GM12878 (cell line): ENCODE data around the gene ARHGEF38. TPM values are rescaled to one million over a fixed set of nuclear protein-coding genes. Genes with fewer than 3 reads are reported as not detected.
A peak's percentile ranks its signal among the peaks of the same experiment; 100 is the strongest.

Experiments
- ATAC-seq: fragments of 200-7000 bp; cut with Tn5 transposase; 3 replicates; pipeline ENCODE4 v1.9.1; 2020; ENCODE audit warnings: mild to moderate bottlenecking, moderate library complexity
- BruUV-seq: library from RNA; stranded (reverse); fragments of 400-500 nt; replicated peaks from 2 replicates; lab custom pipeline; 2021; lab: Mats Ljungman, UMichigan
- CTCF ChIA-PET: fragments of 300-600 bp; sonication (Branson Sonifier 250); formaldehyde crosslinking; extraction: SDS; loops from one replicate; lab custom pipeline; 2021; ENCODE audit warnings: inconsistent platforms; lab: Yijun Ruan, JAX
- POLR2A ChIA-PET: fragments of 350-600 bp; formaldehyde crosslinking; extraction: SDS; loops from one replicate; lab custom pipeline; 2021; ENCODE audit warnings: inconsistent platforms; lab: Charles Lee
- RAD21 ChIA-PET: fragments of 300-600 bp; sonication (Branson Sonifier 250); formaldehyde crosslinking; loops from one replicate; lab custom pipeline; 2023; ENCODE audit warnings: antibody characterized with exemption; ENCODE audit not compliant: unreplicated experiment; lab: Charles Lee
- SMC1A ChIA-PET: fragments of 300-600 bp; sonication (Branson Sonifier 250); formaldehyde crosslinking; loops from one replicate; lab custom pipeline; 2023; ENCODE audit not compliant: unreplicated experiment, uncharacterized antibody; lab: Charles Lee
- DNase-seq: peaks from one replicate; pipeline ENCODE4 v3.0.0-alpha.2; 2011; ENCODE audit warnings: low read depth, low spot score
- FAIRE-seq: peaks from 3 replicates; lab custom pipeline; 2011; peaks lifted over from hg19 to GRCh38; lab: Jason Lieb, UNC
- H2AFZ ChIP-seq: 2 replicates; pipeline ENCODE4 v1.6.0; 2011; ENCODE audit warnings: low read depth, low read length, control low read depth; ENCODE audit not compliant: control insufficient read depth
- H3K27ac ChIP-seq: 2 replicates; pipeline ENCODE4 v1.5.1; 2011; ENCODE audit warnings: control low read depth; ENCODE audit not compliant: control insufficient read depth, insufficient read depth
- H3K27me3 ChIP-seq, 2 experiments: replicated peaks in 1 of 2; 2 replicates each; pipeline versions ENCODE4 v1.6.0 to v1.6.1; 2011; ENCODE audit warnings: low read length in 1 of 2; ENCODE audit not compliant: control insufficient read depth in 2 of 2, insufficient read depth in 2 of 2
- H3K36me3 ChIP-seq, 2 experiments: 2 replicates each; pipeline ENCODE4 v1.5.1; 2011; ENCODE audit warnings: low read length in 1 of 2; ENCODE audit not compliant: control insufficient read depth in 2 of 2, insufficient read depth in 2 of 2
- H3K4me1 ChIP-seq: 2 replicates; pipeline ENCODE4 v1.6.1; 2011; ENCODE audit warnings: mild to moderate bottlenecking, low read length, moderate library complexity, mixed read lengths; ENCODE audit not compliant: control insufficient read depth, insufficient read depth
- H3K4me2 ChIP-seq: 2 replicates; pipeline ENCODE4 v1.6.0; 2011; ENCODE audit warnings: control low read depth; ENCODE audit not compliant: control insufficient read depth, insufficient read depth
- H3K4me3 ChIP-seq: fragments of 200-600 bp; sonication (generic); 2 replicates; pipeline ENCODE4 v1.5.1; 2016
- H3K79me2 ChIP-seq: 2 replicates; pipeline ENCODE4 v1.6.0; 2011; ENCODE audit warnings: low read length; ENCODE audit not compliant: control insufficient read depth, insufficient read depth
- H3K9ac ChIP-seq: 2 replicates; pipeline ENCODE4 v1.8.0; 2011; ENCODE audit warnings: low read length, control low read depth, mixed read lengths; ENCODE audit not compliant: control insufficient read depth, insufficient read depth
- H3K9me3 ChIP-seq: replicated peaks from 3 replicates; pipeline ENCODE4 v1.5.1; 2011; ENCODE audit warnings: mild to moderate bottlenecking, low read length; ENCODE audit not compliant: control insufficient read depth, insufficient read depth
- H4K20me1 ChIP-seq: 2 replicates; pipeline ENCODE4 v1.6.0; 2011; ENCODE audit not compliant: control insufficient read depth, insufficient read depth
- BHLHE40 ChIP-seq, 2 experiments: fragments of 450-650 bp in 1 of 2; IDR thresholded peaks; 2 replicates each; pipeline ENCODE4 v1.6.1; 2011 to 2017; ENCODE audit warnings: low read depth in 2 of 2, borderline replicate concordance in 1 of 2, improper control_type of control experiment in 1 of 2, low read length in 1 of 2, mild to moderate bottlenecking in 1 of 2
- NFYB ChIP-seq: IDR thresholded peaks from 2 replicates; pipeline ENCODE4 v1.6.1; 2011; ENCODE audit warnings: low read depth, mild to moderate bottlenecking, low read length, improper control_type of control experiment, moderate library complexity; ENCODE audit not compliant: insufficient read depth
- NR2C1 ChIP-seq: fragments of 450-650 bp; IDR thresholded peaks from 2 replicates; pipeline ENCODE4 v1.6.1; 2017; ENCODE audit warnings: antibody characterized with exemption, mild to moderate bottlenecking, moderate library complexity
- NR2F1 ChIP-seq: fragments of 450-650 bp; conservative IDR thresholded peaks from 2 replicates; pipeline ENCODE4 v1.6.1; 2017; ENCODE audit warnings: mild to moderate bottlenecking
- PAX8 ChIP-seq: fragments of 450-650 bp; IDR thresholded peaks from 2 replicates; pipeline ENCODE4 v1.6.1; 2017; ENCODE audit warnings: mild to moderate bottlenecking, moderate library complexity
- SIN3A ChIP-seq: IDR thresholded peaks from 2 replicates; pipeline ENCODE4 v1.6.1; 2012; ENCODE audit warnings: low read depth, low read length, improper control_type of control experiment
- STAT3 ChIP-seq: IDR thresholded peaks from 2 replicates; pipeline ENCODE4 v1.6.1; 2011; ENCODE audit warnings: low read depth, low read length, improper control_type of control experiment
- TBL1XR1 ChIP-seq: IDR thresholded peaks from 2 replicates; pipeline ENCODE4 v1.6.1; 2012; ENCODE audit warnings: low read depth, low read length, improper control_type of control experiment
- ZNF217 ChIP-seq: fragments of 450-650 bp; IDR thresholded peaks from 2 replicates; pipeline ENCODE4 v1.6.1; 2017; ENCODE audit warnings: antibody characterized with exemption, mild to moderate bottlenecking
- ZSCAN29 ChIP-seq: fragments of 450-650 bp; IDR thresholded peaks from 2 replicates; pipeline ENCODE4 v1.6.1; 2017; ENCODE audit warnings: mild to moderate bottlenecking, moderate library complexity
- WGBS: methylation state at CpG from one replicate; pipeline ENCODE4 v1.1.6; 2016; ENCODE audit warnings: low lambda C conversion rate; ENCODE audit not compliant: insufficient replicate concordance, insufficient coverage; ENCODE audit errors: missing lambda C conversion rate; 5-methylcytosine and 5-hydroxymethylcytosine counted together
- in situ Hi-C: fragments of 300-500 bp; cut with MboI; formaldehyde crosslinking; loops from 9 replicates; pipeline ENCODE4 v1.14.3; 2018; ENCODE audit warnings: mixed read lengths
- intact Hi-C: fragments of 100-400 bp; cut with micrococcal nuclease; formaldehyde crosslinking; loops from one replicate; pipeline ENCODE4 v1.14.2; 2022; ENCODE audit not compliant: unreplicated experiment
- polyA plus RNA-seq, 11 experiments: library from polyadenylated mRNA; depleted of rRNA in 4 of 11; unstranded in 6 of 11; stranded (reverse) in 5 of 11; fragments of >200 nt; fragmentation: Nextera tagmentation in 4 of 11; fragmentation: Illumina TruSeq in 1 of 11; extraction: Ambion mirVana in 4 of 11; extraction: Trizol in 1 of 11; gene quantifications; 1 replicate in 1 of 11; 2 replicates in 10 of 11; pipeline versions ENCODE4 v1.2.1 to v1.2.3, GENCODE V29; 2011 to 2016; ENCODE audit warnings: inconsistent platforms in 2 of 11, missing spikeins in 2 of 11, low read depth in 1 of 11
- total RNA-seq, 4 experiments: library from RNA; depleted of rRNA in 3 of 4; stranded (reverse); fragments of >200 nt in 3 of 4; fragmentation: Illumina TruSeq in 1 of 4; extraction: Trizol in 1 of 4; gene quantifications; 2 replicates each; pipeline versions ENCODE4 v1.2.1 to v1.2.3, GENCODE V29; 2013 to 2021
- TF ChIP-seq, protein P1 (sequence below): fragments of 450-650 bp; IDR thresholded peaks from 2 replicates; pipeline ENCODE4 v1.6.1; 2018; ENCODE audit warnings: borderline replicate concordance, mild to moderate bottlenecking; ENCODE audit not compliant: partially characterized antibody
- TF ChIP-seq, protein P2 (sequence below): fragments of 450-650 bp; IDR thresholded peaks from 2 replicates; pipeline ENCODE4 v1.6.1; 2016; ENCODE audit warnings: mild to moderate bottlenecking

The ARHGEF38 gene
- total and polyA plus RNA-seq, 10 of the 15 experiments (the other 5 are each of a cell fraction or from before 2014, with no cell fraction given), result 0.01 to 1.1 (median 0.09) TPM; not detected in 2

GRCh38 chr4:105698607-105699006, 146.2 kb downstream of the ARHGEF38 start (continued):
- TF ChIP-seq, protein P1, sequence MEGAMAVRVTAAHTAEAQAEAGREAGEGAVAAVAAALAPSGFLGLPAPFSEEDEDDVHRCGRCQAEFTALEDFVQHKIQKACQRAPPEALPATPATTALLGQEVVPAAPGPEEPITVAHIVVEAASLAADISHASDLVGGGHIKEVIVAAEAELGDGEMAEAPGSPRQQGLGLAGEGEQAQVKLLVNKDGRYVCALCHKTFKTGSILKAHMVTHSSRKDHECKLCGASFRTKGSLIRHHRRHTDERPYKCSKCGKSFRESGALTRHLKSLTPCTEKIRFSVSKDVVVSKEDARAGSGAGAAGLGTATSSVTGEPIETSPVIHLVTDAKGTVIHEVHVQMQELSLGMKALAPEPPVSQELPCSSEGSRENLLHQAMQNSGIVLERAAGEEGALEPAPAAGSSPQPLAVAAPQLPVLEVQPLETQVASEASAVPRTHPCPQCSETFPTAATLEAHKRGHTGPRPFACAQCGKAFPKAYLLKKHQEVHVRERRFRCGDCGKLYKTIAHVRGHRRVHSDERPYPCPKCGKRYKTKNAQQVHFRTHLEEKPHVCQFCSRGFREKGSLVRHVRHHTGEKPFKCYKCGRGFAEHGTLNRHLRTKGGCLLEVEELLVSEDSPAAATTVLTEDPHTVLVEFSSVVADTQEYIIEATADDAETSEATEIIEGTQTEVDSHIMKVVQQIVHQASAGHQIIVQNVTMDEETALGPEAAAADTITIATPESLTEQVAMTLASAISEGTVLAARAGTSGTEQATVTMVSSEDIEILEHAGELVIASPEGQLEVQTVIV, result no peak
- TF ChIP-seq NR2F1 (no peak), STAT3 (no peak), ZNF217 (no peak), SIN3A (no peak), NR2C1 (no peak), TBL1XR1 (no peak), ZSCAN29 (no peak)

- intact Hi-C loops, result no loop called here
These were observed 155.4 kb downstream of the ARHGEF38 start for GRCh38 chr4:105707782-105708180.

More at GRCh38 chr4:105707782-105708180, 155.4 kb downstream of the ARHGEF38 start:
- H3K27ac ChIP-seq, result peak overlapping the region; percentile 81
- ATAC-seq (no peak), FAIRE-seq (no peak), DNase-seq (no peak)
- no peaks in the 10 kb centered on the region for H3K4me1 ChIP-seq
- H3K9ac ChIP-seq, result peak overlapping the region; percentile 95
- peak overlapping the region; percentile 99 for H3K4me3 ChIP-seq
- in situ Hi-C loops, result no loop called here
- TSS peak; percentile 67 for BruUV-seq
- 32% methylated on average over 7 of the region's 7 CpGs for WGBS
- SMC1A ChIA-PET, result interaction anchor here (1.0 to 1.7 kb wide), 4 partner anchors 8 to 191 kb away, joined by 3 to 7 read pairs (median 4); no protein-coding TSS in a partner anchor
- RAD21 ChIA-PET, result interaction anchor here (1.4 kb wide), 1 partner anchor 187 kb away, joined by 3 read pairs; no protein-coding TSS in a partner anchor
- H2AFZ ChIP-seq, result peak overlapping the region; percentile 88
- H3K36me3 ChIP-seq, result no peaks in the 10 kb centered on the region; a peak in 1 of 4 replicates
- peak overlapping the region; percentile 76 for H3K4me2 ChIP-seq
- peaks cover 82% of the 10 kb centered on the region for H3K79me2 ChIP-seq
- no peak for TF ChIP-seq PAX8
- TF ChIP-seq, protein P2, sequence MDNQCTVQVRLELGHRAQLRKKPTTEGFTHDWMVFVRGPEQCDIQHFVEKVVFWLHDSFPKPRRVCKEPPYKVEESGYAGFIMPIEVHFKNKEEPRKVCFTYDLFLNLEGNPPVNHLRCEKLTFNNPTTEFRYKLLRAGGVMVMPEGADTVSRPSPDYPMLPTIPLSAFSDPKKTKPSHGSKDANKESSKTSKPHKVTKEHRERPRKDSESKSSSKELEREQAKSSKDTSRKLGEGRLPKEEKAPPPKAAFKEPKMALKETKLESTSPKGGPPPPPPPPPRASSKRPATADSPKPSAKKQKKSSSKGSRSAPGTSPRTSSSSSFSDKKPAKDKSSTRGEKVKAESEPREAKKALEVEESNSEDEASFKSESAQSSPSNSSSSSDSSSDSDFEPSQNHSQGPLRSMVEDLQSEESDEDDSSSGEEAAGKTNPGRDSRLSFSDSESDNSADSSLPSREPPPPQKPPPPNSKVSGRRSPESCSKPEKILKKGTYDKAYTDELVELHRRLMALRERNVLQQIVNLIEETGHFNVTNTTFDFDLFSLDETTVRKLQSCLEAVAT, result peak; percentile 75; the same call in 1 of the 2 replicates
- TF ChIP-seq NFYB, result no peak
- TF ChIP-seq BHLHE40 (IDR thresholded peaks at IDR 0.05; ENCODE audit: borderline replicate concordance in 1 of 2, low read depth in 2 of 2, low read length in 1 of 2), result peak; percentile 65 to 68; a peak in 2 of 4 replicates
- no peaks in the 10 kb centered on the region for H4K20me1 ChIP-seq
- CTCF ChIA-PET, result interaction anchor here (1.0 to 1.5 kb wide), 4 partner anchors 9 to 234 kb away, joined by 3 to 6 read pairs (median 4); partner anchors contain the start of gene PPA2
- POLR2A ChIA-PET, result interaction anchor here (0.8 to 1.8 kb wide), 2 partner anchors 10 to 236 kb away, joined by 3 to 5 read pairs; no protein-coding TSS in a partner anchor
- no peaks in the 10 kb centered on the region; the same call in 1 of the 3 replicates for H3K9me3 ChIP-seq
- H3K27me3 ChIP-seq, result no peaks in the 10 kb centered on the region
